Neural progenitor cell (in vitro differentiated cells): ENCODE data around the gene CAMKMT. TPM values are rescaled to one million over a fixed set of nuclear protein-coding genes. Genes with fewer than 3 reads are reported as not detected.

Experiments used
- DNase-seq: peaks from one replicate; pipeline ENCODE4 v3.0.0-alpha.2; 2016; ENCODE audit warnings: low spot score
- H2AFZ ChIP-seq: fragments of 200-600 bp; sonication (generic); replicated peaks from 2 replicates; pipeline ENCODE4 v1.6.1; 2016; ENCODE audit warnings: antibody characterized with exemption
- H3F3A ChIP-seq: fragments of 200-600 bp; sonication (generic); 2 replicates; pipeline ENCODE4 v1.6.1; 2016; ENCODE audit warnings: antibody characterized with exemption, low read depth
- H3K27ac ChIP-seq: fragments of 200-600 bp; sonication (generic); 2 replicates; pipeline ENCODE4 v1.5.1; 2016; ENCODE audit warnings: mild to moderate bottlenecking
- H3K27me3 ChIP-seq: fragments of 200-600 bp; sonication (generic); 2 replicates; pipeline ENCODE4 v1.6.1; 2016; ENCODE audit warnings: mild to moderate bottlenecking, moderate library complexity
- H3K36me3 ChIP-seq: fragments of 200-600 bp; sonication (generic); 2 replicates; pipeline ENCODE4 v1.5.1; 2016
- H3K4me1 ChIP-seq: fragments of 200-600 bp; sonication (generic); 2 replicates; pipeline ENCODE4 v1.6.1; 2016; ENCODE audit warnings: mixed run types
- H3K4me2 ChIP-seq: fragments of 200-600 bp; sonication (generic); 2 replicates; pipeline ENCODE4 v1.6.1; 2016
- H3K4me3 ChIP-seq: fragments of 200-600 bp; sonication (generic); 2 replicates; pipeline ENCODE4 v1.5.1; 2016
- H3K79me2 ChIP-seq: fragments of 200-600 bp; sonication (generic); 2 replicates; pipeline ENCODE4 v1.6.1; 2016; ENCODE audit warnings: low read depth
- H3K9ac ChIP-seq: fragments of 200-600 bp; sonication (generic); 2 replicates; pipeline ENCODE4 v1.6.1; 2016
- H3K9me3 ChIP-seq: fragments of 200-600 bp; sonication (generic); 2 replicates; pipeline ENCODE4 v1.5.1; 2016; ENCODE audit warnings: low read depth
- H4K20me1 ChIP-seq: fragments of 200-600 bp; sonication (generic); 2 replicates; pipeline ENCODE4 v1.6.1; 2016; ENCODE audit warnings: low read depth
- H3K27ac Mint-ChIP-seq: 3 replicates; pipeline ENCODE4 v1.8.0; 2021; ENCODE audit warnings: mixed read lengths
- H3K27me3 Mint-ChIP-seq: 2 replicates; pipeline ENCODE4 v1.8.0; 2022; ENCODE audit warnings: low read depth, mild to moderate bottlenecking, inconsistent platforms, moderate library complexity, mixed read lengths; ENCODE audit not compliant: insufficient read depth
- H3K36me3 Mint-ChIP-seq: 3 replicates; pipeline ENCODE4 v1.8.0; 2021; ENCODE audit warnings: mixed read lengths
- H3K4me1 Mint-ChIP-seq: 3 replicates; pipeline ENCODE4 v1.8.0; 2021; ENCODE audit warnings: mixed read lengths
- H3K4me3 Mint-ChIP-seq: 3 replicates; pipeline ENCODE4 v1.8.0; 2021; ENCODE audit warnings: mild to moderate bottlenecking, moderate library complexity, mixed read lengths
- H3K9me3 Mint-ChIP-seq: 3 replicates; pipeline ENCODE4 v1.8.0; 2020; ENCODE audit warnings: mixed read lengths
- CTCF ChIP-seq: fragments of 200-600 bp; sonication (generic); IDR thresholded peaks from 2 replicates; pipeline ENCODE4 v1.5.1; 2017; ENCODE audit warnings: antibody characterized with exemption, mild to moderate bottlenecking
- EZH2 ChIP-seq: fragments of 200-600 bp; sonication (generic); IDR thresholded peaks from 2 replicates; pipeline ENCODE4 v1.6.1; 2017; ENCODE audit warnings: antibody characterized with exemption, mild to moderate bottlenecking, moderate library complexity
- EZH2phosphoT487 ChIP-seq: fragments of 200-600 bp; sonication (generic); IDR thresholded peaks from 2 replicates; pipeline ENCODE4 v1.6.1; 2017; ENCODE audit warnings: antibody characterized with exemption
- total RNA-seq: library from RNA; depleted of rRNA; stranded (reverse); fragments of >200 nt; gene quantifications from 2 replicates; pipeline ENCODE4 v1.2.3, GENCODE V29; 2015; ENCODE audit warnings: low replicate concordance

CAMKMT gene
- total RNA-seq, 1 donor from 2014 or later: 28.5 TPM

- H3K4me1 Mint-ChIP-seq: peaks cover 16% of the 10 kb centered on the region
- H3K9me3 Mint-ChIP-seq: peaks cover 10% of the 10 kb centered on the region
These were observed 379.8 kb downstream of the CAMKMT start for GRCh38 chr2:44741507-44741906.

GRCh38 chr2:44742057-44742456 lies 380.3 kb downstream of the CAMKMT start:
- Mint-ChIP-seq H3K27me3 (no peaks in the 10 kb centered on the region), H3K4me3 (no peak overlapping the region), H3K27ac (no peak overlapping the region), H3K4me1 (peaks cover 21% of the 10 kb centered on the region), H3K9me3 (peaks cover 6% of the 10 kb centered on the region), H3K36me3 (no peaks in the 10 kb centered on the region)
- H2AFZ ChIP-seq: no peak overlapping the region
- H3K4me1 ChIP-seq: peaks cover 24% of the 10 kb centered on the region
- no peaks in the 10 kb centered on the region for H4K20me1 ChIP-seq
- H3F3A ChIP-seq: peaks cover 20% of the 10 kb centered on the region
- H3K27ac ChIP-seq: no peak overlapping the region
- no peaks in the 10 kb centered on the region for H3K27me3 ChIP-seq
- no peaks in the 10 kb centered on the region for H3K36me3 ChIP-seq
- no peaks in the 10 kb centered on the region for H3K79me2 ChIP-seq
- H3K4me2 ChIP-seq: no peak overlapping the region
- H3K9me3 ChIP-seq: peaks cover under 1% of the 10 kb centered on the region
- no peak for DNase-seq
- H3K4me3 ChIP-seq: no peak overlapping the region
- no peak for TF ChIP-seq CTCF
- no peak for TF ChIP-seq EZH2phosphoT487
- no peak for TF ChIP-seq EZH2
- H3K9ac ChIP-seq: no peak overlapping the region

More at GRCh38 chr2:44741507-44741906, 379.8 kb downstream of the CAMKMT start:
- H4K20me1 ChIP-seq: no peaks in the 10 kb centered on the region
- peaks cover 18% of the 10 kb centered on the region for H3K4me1 ChIP-seq
- no peak overlapping the region for H3K27ac ChIP-seq
- H3F3A ChIP-seq: peaks cover 14% of the 10 kb centered on the region
- no peaks in the 10 kb centered on the region for H3K27me3 ChIP-seq
- H3K4me3 ChIP-seq: no peak overlapping the region
- no peak overlapping the region for H3K4me2 ChIP-seq
- Mint-ChIP-seq H3K36me3 (no peaks in the 10 kb centered on the region), H3K27ac (no peak overlapping the region), H3K27me3 (no peaks in the 10 kb centered on the region), H3K4me3 (no peak overlapping the region)
- no peak overlapping the region for H2AFZ ChIP-seq
- H3K36me3 ChIP-seq: peaks cover 4% of the 10 kb centered on the region
- no peak overlapping the region for H3K9ac ChIP-seq
- H3K79me2 ChIP-seq: no peaks in the 10 kb centered on the region
- H3K9me3 ChIP-seq: peaks cover 6% of the 10 kb centered on the region
- no peak for TF ChIP-seq EZH2
- no peak for TF ChIP-seq EZH2phosphoT487
- no peak for TF ChIP-seq CTCF
- DNase-seq: no peak

- H3K9me3 Mint-ChIP-seq: no peaks in the 10 kb centered on the region
- H3K27ac Mint-ChIP-seq: no peak overlapping the region
- H3K4me1 ChIP-seq: peaks cover 35% of the 10 kb centered on the region
- H2AFZ ChIP-seq: no peak overlapping the region
- no peaks in the 10 kb centered on the region for H3K36me3 ChIP-seq
- peaks cover 25% of the 10 kb centered on the region for H3F3A ChIP-seq
- no peaks in the 10 kb centered on the region for H3K79me2 ChIP-seq
- H3K27ac ChIP-seq: no peak overlapping the region
- H3K4me2 ChIP-seq: no peak overlapping the region
- H3K27me3 Mint-ChIP-seq: no peaks in the 10 kb centered on the region
- TF ChIP-seq CTCF (no peak), EZH2phosphoT487 (no peak), EZH2 (no peak)
- H4K20me1 ChIP-seq: no peaks in the 10 kb centered on the region
- H3K4me3 Mint-ChIP-seq: no peak overlapping the region
- H3K4me3 ChIP-seq: no peak overlapping the region
- peaks cover 22% of the 10 kb centered on the region for H3K4me1 Mint-ChIP-seq
- H3K9ac ChIP-seq: no peak overlapping the region
- H3K36me3 Mint-ChIP-seq: no peaks in the 10 kb centered on the region
- no peak for DNase-seq
- no peaks in the 10 kb centered on the region for H3K9me3 ChIP-seq
- H3K27me3 ChIP-seq: no peaks in the 10 kb centered on the region
These were observed 381.7 kb downstream of the CAMKMT start for GRCh38 chr2:44743473-44743872.
